ENCODE data around the gene UNK.
A peak's percentile ranks its signal among the peaks of the same experiment; 100 is the strongest.

The UNK gene

DNA sequence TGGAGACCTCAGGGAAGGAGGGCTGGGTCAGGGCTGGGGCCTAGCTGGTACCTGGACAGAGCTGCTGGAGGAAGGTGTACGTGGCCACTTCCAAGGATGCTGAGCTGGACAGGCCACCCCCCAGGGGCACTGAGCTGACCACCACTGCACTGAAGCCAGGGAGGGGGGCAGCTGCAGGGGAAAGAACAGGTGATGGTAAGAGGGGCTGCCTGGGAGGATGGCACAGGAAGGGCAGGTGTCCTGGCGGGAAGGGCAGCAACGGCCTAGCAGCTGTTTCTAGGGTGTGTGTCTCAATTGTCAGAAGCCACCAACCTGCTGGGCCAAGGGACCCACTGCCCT is 21.4 kb upstream of the UNK start:
- no peaks in the 10 kb centered on the region for H3K9me3 ChIP-seq (ENCODE audit: control insufficient read depth, low read length)
- H3K36me3 ChIP-seq (ENCODE audit: control insufficient read depth, insufficient read depth, low read length) = no peaks in the 10 kb centered on the region
- 95% methylated on average over 3 of the region's 3 CpGs for WGBS, 2 experiments
- peaks cover 6% of the 10 kb centered on the region for H3K27me3 ChIP-seq (ENCODE audit: control insufficient read depth, insufficient read depth, low read length, poor library complexity, severe bottlenecking)
- H3K4me1 ChIP-seq (ENCODE audit: control insufficient read depth, insufficient read depth, low read length) = peaks cover 8% of the 10 kb centered on the region
- H3K4me3 ChIP-seq (ENCODE audit: insufficient read depth, low read depth, low read length) = no peak overlapping the region
- H3K27ac ChIP-seq (ENCODE audit: insufficient read depth, low read depth, low read length, poor library complexity, severe bottlenecking) = no peak overlapping the region

DNA sequence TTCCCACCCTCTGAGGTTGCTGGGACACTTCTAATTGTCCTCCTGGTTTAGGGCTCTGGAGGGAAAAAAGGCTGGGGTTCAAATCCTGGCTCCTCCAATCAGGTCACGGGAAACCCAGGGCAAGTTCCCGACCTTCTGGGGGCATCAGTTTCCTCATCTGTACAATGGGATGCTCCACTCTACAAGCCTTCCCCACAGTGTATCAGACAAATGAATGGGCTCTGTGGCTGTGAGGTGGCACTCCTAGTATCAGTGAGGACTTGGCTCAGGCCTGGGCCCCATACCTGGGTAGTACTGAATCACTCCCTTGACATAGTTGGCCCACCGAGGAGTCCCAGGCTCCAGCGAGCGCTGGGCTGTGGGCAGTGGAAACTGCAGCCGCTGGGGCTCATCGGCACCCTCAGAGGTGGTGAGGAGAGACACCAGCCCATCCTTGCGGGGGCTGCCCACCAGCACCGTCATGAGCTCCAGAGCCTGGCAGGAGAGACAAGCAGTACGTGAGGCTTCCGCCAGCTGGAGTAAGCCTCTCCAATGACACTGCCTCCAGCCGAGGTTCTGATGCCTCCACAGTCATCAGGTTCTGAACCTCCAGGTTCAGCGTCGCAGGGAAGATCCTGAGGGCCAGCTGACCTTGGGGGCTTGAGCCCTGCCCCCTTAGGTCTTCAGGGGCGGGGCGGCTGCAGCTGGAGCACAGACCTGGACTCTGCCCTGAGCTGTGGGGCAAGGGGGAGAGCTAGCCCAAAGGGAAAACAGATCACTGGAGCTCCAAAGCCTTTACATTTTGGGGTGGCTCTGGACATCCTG is 20.8 kb upstream of the UNK start:
- peaks cover 8% of the 10 kb centered on the region for H3K4me1 ChIP-seq (ENCODE audit: control insufficient read depth, insufficient read depth, low read length)
- H3K27ac ChIP-seq (ENCODE audit: insufficient read depth, low read depth, low read length, poor library complexity, severe bottlenecking) = no peak overlapping the region
- peaks cover 6% of the 10 kb centered on the region for H3K27me3 ChIP-seq (ENCODE audit: control insufficient read depth, insufficient read depth, low read length, poor library complexity, severe bottlenecking)
- 82 to 85% methylated on average over 16 of the region's 16 CpGs for WGBS, 2 experiments
- H3K36me3 ChIP-seq (ENCODE audit: control insufficient read depth, insufficient read depth, low read length) = no peaks in the 10 kb centered on the region
- H3K9me3 ChIP-seq (ENCODE audit: control insufficient read depth, low read length) = no peaks in the 10 kb centered on the region
- H3K4me3 ChIP-seq (ENCODE audit: insufficient read depth, low read depth, low read length) = peak overlapping the region; percentile 65

DNA sequence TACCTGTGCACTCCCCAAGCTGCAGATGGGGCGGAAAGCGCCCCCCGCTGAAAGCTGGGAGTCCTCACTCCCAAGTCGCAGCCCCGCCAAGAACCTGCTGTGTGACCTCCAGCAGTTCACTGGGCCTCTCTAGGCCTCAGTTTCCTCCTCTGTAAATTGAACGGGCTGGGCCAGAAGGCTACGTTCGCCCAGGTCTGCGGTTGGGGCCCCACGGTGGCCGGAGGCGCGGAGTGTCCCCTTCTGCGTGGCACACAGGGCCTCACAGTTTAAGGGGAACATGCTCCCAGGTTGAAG is 20.2 kb upstream of the UNK start:
- Histone ChIP-seq H3K27me3 (ENCODE audit: control insufficient read depth, insufficient read depth, low read length, poor library complexity, severe bottlenecking) (peaks cover 6% of the 10 kb centered on the region), H3K4me3 (ENCODE audit: insufficient read depth, low read depth, low read length) (peak overlapping the region; percentile 65), H3K36me3 (ENCODE audit: control insufficient read depth, insufficient read depth, low read length) (no peaks in the 10 kb centered on the region), H3K4me1 (ENCODE audit: control insufficient read depth, insufficient read depth, low read length) (peaks cover 8% of the 10 kb centered on the region), H3K27ac (ENCODE audit: insufficient read depth, low read depth, low read length, poor library complexity, severe bottlenecking) (no peak overlapping the region), H3K9me3 (ENCODE audit: control insufficient read depth, low read length) (no peaks in the 10 kb centered on the region)
- WGBS, 2 experiments = 21 to 24% methylated on average over 14 of the region's 14 CpGs

DNA sequence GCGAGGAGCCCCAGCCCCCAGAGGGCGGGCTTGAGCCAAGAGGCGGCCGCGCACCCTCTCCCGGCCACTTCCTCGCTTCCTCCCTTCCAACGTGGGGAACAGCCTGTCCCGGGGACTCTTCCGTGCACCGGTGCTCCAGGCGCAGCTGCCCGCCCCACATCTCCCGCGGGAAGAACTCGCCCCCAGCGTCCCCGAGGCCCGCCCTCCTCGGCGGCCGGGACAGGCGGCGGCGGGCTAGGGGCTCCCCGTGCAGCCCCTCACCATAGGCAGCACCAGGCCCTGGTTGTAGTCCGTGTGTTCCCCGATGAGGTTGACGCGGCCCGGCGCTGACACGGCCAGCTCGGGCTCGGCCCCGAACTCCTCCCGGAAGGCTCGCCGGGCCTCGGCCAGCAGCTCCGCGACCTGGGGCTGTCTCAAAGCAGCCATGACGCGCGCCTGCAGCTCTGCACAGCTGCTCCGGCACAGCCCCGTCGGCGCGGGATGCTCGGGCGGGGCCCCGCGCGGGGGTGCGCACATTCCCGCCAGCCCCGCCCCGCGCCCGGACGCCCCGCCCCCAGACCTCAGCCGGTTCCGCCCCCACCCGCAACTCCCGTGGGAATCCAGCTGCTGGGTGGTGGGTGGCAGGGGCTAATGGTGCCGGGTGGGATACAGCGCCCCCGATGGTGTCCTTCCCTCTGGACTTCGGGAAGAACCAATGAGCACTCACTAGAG is 19.7 kb upstream of the UNK start, which contains the start of gene GALK1:
Gene GALK1 (minus strand): TSS at position 482 of the 711 bp plus-strand sequence. CDS start 56 bp downstream, at position 426.
- H3K36me3 ChIP-seq (ENCODE audit: control insufficient read depth, insufficient read depth, low read length) = no peaks in the 10 kb centered on the region
- 1% methylated on average over 71 of the region's 71 CpGs for WGBS, 2 experiments
- H3K27ac ChIP-seq (ENCODE audit: insufficient read depth, low read depth, low read length, poor library complexity, severe bottlenecking) = no peak within 1 kb of the TSS
- H3K27me3 ChIP-seq (ENCODE audit: control insufficient read depth, insufficient read depth, low read length, poor library complexity, severe bottlenecking) = peaks cover 6% of the 10 kb centered on the region
- peak within 1 kb of the TSS; percentile 65 for H3K4me3 ChIP-seq (ENCODE audit: insufficient read depth, low read depth, low read length)
- H3K9me3 ChIP-seq (ENCODE audit: control insufficient read depth, low read length) = no peaks in the 10 kb centered on the region
- H3K4me1 ChIP-seq (ENCODE audit: control insufficient read depth, insufficient read depth, low read length) = peaks cover 8% of the 10 kb centered on the region

DNA sequence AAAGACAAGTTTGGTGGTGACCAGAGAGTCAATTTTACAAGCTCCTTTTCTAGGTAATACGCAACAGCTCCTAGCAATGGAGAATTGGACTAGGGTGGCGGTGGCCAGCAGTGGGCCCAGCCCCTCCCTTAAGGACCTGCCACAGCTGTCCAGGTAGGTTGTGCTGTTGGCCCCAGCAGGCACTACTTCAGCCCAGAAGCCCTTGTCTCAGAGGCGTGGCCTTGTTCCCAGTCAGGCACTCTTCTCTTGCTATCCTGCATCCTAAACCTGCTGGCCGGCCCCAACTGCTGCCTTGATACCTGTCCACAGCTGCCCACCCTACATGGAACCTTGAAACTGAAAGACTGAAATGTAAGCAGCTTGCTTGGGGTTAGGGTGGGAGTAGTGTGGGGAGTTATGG is 18.6 kb upstream of the UNK start:
- no peak overlapping the region for H3K27ac ChIP-seq (ENCODE audit: insufficient read depth, low read depth, low read length, poor library complexity, severe bottlenecking)

DNA sequence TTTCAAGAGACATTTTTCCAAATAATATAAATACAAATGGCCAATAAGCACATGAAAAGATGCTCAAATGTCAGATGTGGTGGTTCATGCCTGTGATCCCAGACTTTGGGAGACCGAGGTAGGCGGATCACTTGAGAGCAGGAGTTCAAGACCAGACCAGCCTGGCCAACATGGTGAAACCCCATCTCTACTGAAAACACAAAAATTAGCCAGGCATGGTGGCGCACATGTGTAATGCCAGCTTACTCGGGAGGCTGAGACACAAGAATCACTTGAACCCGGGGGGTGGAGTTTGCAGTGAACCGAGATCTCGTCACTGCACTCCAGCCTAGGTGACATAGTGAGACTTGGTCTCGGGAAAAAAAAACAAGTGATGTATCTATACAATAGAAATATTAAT is 16.7 kb upstream of the UNK start:
- Histone ChIP-seq H3K27ac (ENCODE audit: insufficient read depth, low read depth, low read length, poor library complexity, severe bottlenecking) (no peak overlapping the region), H3K9me3 (ENCODE audit: control insufficient read depth, low read length) (no peaks in the 10 kb centered on the region), H3K36me3 (ENCODE audit: control insufficient read depth, insufficient read depth, low read length) (no peaks in the 10 kb centered on the region), H3K4me1 (ENCODE audit: control insufficient read depth, insufficient read depth, low read length) (peaks cover 8% of the 10 kb centered on the region), H3K27me3 (ENCODE audit: control insufficient read depth, insufficient read depth, low read length, poor library complexity, severe bottlenecking) (peaks cover 6% of the 10 kb centered on the region), H3K4me3 (ENCODE audit: insufficient read depth, low read depth, low read length) (no peak overlapping the region)
- WGBS, 2 experiments = 90 to 92% methylated on average over 7 to 8 of the region's 8 CpGs

More for the DNA sequence above, 18.6 kb upstream of the UNK start:
- Histone ChIP-seq H3K9me3 (ENCODE audit: control insufficient read depth, low read length) (no peaks in the 10 kb centered on the region), H3K36me3 (ENCODE audit: control insufficient read depth, insufficient read depth, low read length) (no peaks in the 10 kb centered on the region), H3K4me3 (ENCODE audit: insufficient read depth, low read depth, low read length) (no peak overlapping the region), H3K4me1 (ENCODE audit: control insufficient read depth, insufficient read depth, low read length) (peaks cover 8% of the 10 kb centered on the region), H3K27me3 (ENCODE audit: control insufficient read depth, insufficient read depth, low read length, poor library complexity, severe bottlenecking) (peaks cover 6% of the 10 kb centered on the region)
- WGBS, 2 experiments = 92 to 95% methylated on average over 4 of the region's 4 CpGs

DNA sequence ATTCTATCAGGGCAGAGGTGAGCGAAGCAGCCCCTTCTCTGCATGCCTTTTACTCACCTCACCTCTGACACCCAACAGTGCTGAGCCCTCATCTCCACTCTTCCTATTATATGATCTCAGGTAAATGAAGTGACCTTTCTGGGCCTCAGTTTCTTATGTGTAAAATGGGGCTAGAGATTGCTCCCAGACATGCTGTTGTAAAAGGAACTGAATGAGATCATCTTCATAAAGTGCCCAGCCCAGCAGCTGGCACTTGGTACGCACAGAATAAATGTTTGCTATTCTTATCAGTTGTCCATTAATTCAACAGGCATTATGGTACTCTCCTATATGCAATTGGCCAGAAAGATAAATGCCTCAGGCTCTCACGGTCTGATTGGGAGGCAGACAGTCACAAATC is 15.1 kb upstream of the UNK start:
- 93 to 95% methylated on average over 3 of the region's 3 CpGs for WGBS, 2 experiments
- no peaks in the 10 kb centered on the region for H3K4me1 ChIP-seq (ENCODE audit: control insufficient read depth, insufficient read depth, low read length)
- H3K27me3 ChIP-seq (ENCODE audit: control insufficient read depth, insufficient read depth, low read length, poor library complexity, severe bottlenecking) = no peaks in the 10 kb centered on the region
- no peak overlapping the region for H3K4me3 ChIP-seq (ENCODE audit: insufficient read depth, low read depth, low read length)
- H3K36me3 ChIP-seq (ENCODE audit: control insufficient read depth, insufficient read depth, low read length) = no peaks in the 10 kb centered on the region
- H3K27ac ChIP-seq (ENCODE audit: insufficient read depth, low read depth, low read length, poor library complexity, severe bottlenecking) = no peak overlapping the region
- H3K9me3 ChIP-seq (ENCODE audit: control insufficient read depth, low read length) = no peaks in the 10 kb centered on the region

DNA sequence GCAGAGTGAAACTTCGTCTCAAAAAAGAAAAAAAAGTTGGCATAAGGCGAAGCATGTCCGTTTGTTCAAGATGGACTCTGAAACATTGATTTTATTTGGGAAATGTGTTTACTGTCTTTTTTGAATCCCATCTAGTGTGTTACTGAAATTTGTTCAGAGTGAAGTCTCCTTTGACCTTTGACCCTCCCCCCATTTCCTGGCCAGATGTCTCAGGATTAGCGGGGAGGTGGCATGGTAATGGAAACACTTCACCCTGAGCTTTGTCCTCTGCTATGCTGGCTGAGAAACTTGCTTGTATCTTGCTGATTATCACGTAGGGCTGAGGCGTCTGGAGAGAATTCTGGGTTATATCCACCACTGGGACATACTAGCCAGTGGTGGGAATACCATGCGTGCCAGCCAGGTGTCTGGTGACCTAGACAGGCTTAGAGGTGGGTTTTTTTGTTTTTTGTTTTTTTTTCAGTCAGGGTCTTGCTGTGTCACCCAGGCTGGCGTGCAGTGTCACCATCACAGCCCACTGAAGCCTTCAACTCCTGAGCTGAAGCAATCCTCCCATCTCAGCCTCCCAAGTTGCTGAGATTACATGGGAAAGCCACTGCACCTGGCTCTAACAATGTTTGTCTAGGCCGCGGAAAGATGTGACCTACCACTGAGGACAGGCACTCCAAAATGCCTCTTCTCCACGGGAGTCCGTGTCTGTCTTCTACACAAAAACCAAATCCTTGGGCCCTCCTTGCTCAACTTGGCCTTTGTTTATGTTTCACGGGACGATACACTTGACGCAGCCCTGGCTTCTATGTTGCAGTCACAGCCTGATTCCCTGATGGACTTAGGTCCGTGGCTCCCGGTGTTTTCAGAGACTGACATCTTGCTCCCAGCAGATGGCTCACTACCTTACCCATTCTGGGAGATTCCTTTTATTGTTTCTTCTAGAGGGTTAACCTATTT is 13.0 kb upstream of the UNK start:
- WGBS, 2 experiments = 87 to 91% methylated on average over 17 of the region's 17 CpGs
- H3K27ac ChIP-seq (ENCODE audit: insufficient read depth, low read depth, low read length, poor library complexity, severe bottlenecking) = no peak overlapping the region
- H3K4me1 ChIP-seq (ENCODE audit: control insufficient read depth, insufficient read depth, low read length) = no peaks in the 10 kb centered on the region
- H3K4me3 ChIP-seq (ENCODE audit: insufficient read depth, low read depth, low read length) = no peak overlapping the region
- no peaks in the 10 kb centered on the region for H3K27me3 ChIP-seq (ENCODE audit: control insufficient read depth, insufficient read depth, low read length, poor library complexity, severe bottlenecking)
- H3K36me3 ChIP-seq (ENCODE audit: control insufficient read depth, insufficient read depth, low read length) = no peaks in the 10 kb centered on the region
- no peaks in the 10 kb centered on the region for H3K9me3 ChIP-seq (ENCODE audit: control insufficient read depth, low read length)

DNA sequence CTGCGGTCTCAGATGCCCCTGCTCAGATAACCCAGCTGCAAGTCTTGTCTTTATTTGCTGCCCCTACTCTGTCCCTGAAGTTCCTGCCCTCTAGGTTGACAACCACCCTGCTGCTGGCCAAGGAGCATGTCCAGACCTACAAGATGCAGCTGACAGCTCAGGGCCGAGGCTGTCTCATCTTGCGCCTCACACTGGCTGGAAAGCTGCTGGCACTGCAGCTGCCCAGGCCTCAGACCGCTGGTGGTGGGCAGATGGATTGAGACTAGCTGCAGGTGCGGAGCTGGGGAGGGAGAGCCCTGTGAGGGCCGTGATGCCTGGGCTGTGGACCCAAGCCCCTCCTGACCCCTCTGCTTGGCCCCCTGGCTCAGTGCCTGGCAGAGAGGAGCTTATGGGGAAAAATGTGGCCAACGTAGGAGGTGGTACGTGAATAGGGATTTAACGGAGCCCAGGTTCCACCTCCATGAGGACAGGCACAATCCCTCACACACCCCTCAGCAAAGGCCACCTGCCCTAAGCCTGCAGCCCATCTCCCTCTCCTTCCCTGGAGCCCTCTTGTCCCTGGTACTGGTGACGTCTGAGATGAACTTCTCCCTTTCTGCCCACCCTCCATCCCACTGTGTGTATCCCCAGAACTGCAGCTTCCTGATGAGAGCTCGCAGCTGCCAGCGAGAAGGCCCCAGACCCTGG is 11.3 kb upstream of the UNK start:
- peaks cover 6% of the 10 kb centered on the region for H3K36me3 ChIP-seq (ENCODE audit: control insufficient read depth, insufficient read depth, low read length)
- peaks cover 5% of the 10 kb centered on the region for H3K4me1 ChIP-seq (ENCODE audit: control insufficient read depth, insufficient read depth, low read length)
- WGBS, 2 experiments = 89 to 91% methylated on average over 12 of the region's 12 CpGs
- no peaks in the 10 kb centered on the region for H3K27me3 ChIP-seq (ENCODE audit: control insufficient read depth, insufficient read depth, low read length, poor library complexity, severe bottlenecking)
- no peak overlapping the region for H3K27ac ChIP-seq (ENCODE audit: insufficient read depth, low read depth, low read length, poor library complexity, severe bottlenecking)
- H3K4me3 ChIP-seq (ENCODE audit: insufficient read depth, low read depth, low read length) = no peak overlapping the region
- no peaks in the 10 kb centered on the region for H3K9me3 ChIP-seq (ENCODE audit: control insufficient read depth, low read length)

Data from ectodermal cell (in vitro differentiated cells).